SK-N-MC (cell line): ENCODE results near the gene SHOC1.
"Not testable (repeated sequence)": the region's sequence is repeated elsewhere in the genome, so short reads cannot be mapped to it uniquely, and the experiment has no call there.

Source experiments
- DNase-seq: peaks from one replicate; pipeline ENCODE4 v3.0.0-alpha.2; 2011; ENCODE audit warnings: low read depth, low spot score
- H3K27ac ChIP-seq: fragments of 200-600 bp; sonication (generic); 2 replicates; pipeline ENCODE4 v1.5.1; 2016; ENCODE audit warnings: mixed run types
- H3K36me3 ChIP-seq: fragments of 200-600 bp; sonication (generic); 2 replicates; pipeline ENCODE4 v1.6.1; 2017; ENCODE audit warnings: antibody characterized with exemption, low read length, mixed read lengths; ENCODE audit not compliant: insufficient read depth
- H3K4me3 ChIP-seq: fragments of 200-600 bp; sonication (generic); 2 replicates; pipeline ENCODE4 v1.5.1; 2016
- H3K9ac ChIP-seq: fragments of 200-600 bp; sonication (generic); 2 replicates; pipeline ENCODE4 v1.8.0; 2017; ENCODE audit warnings: mixed run types, mixed read lengths; ENCODE audit not compliant: insufficient read length
- H3K9me3 ChIP-seq: fragments of 200-600 bp; sonication (generic); 2 replicates; pipeline ENCODE4 v1.6.1; 2017; ENCODE audit warnings: low read depth, mild to moderate bottlenecking, antibody characterized with exemption, low read length, moderate library complexity, mixed read lengths
- EZH2 ChIP-seq: fragments of 200-600 bp; sonication (generic); IDR thresholded peaks from one replicate; pipeline ENCODE4 v1.6.1; 2017; ENCODE audit warnings: antibody characterized with exemption
- FOXP2 ChIP-seq: optimal IDR thresholded peaks from 2 replicates; pipeline ENCODE3; 2011; ENCODE audit warnings: mild to moderate bottlenecking, moderate library complexity; ENCODE audit not compliant: insufficient read depth; ENCODE audit errors: extremely low read length, control extremely low read depth
- POLR2AphosphoS5 ChIP-seq: IDR thresholded peaks from 2 replicates; pipeline ENCODE4 v1.6.1; 2012; ENCODE audit warnings: mild to moderate bottlenecking, low read depth, low read length, borderline replicate concordance

SHOC1 gene

DNA sequence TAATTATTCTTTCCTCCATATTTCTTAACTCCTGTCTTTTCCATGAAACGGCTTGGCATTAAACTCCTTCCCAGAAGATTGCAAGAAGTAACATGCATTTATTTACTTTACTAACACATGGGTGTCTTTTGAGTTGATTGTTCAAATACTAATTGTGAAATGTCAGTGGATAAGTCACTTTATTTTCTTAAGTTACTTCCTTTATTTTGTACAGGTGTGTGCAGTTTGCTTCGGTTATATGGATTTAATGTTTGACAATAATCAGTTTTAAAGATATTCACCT lies 761 bp upstream of the SHOC1 start:
- Histone ChIP-seq H3K4me3 (no peak overlapping the region), H3K9ac (no peak overlapping the region), H3K9me3 (no peaks in the 10 kb centered on the region), H3K36me3 (no peaks in the 10 kb centered on the region), H3K27ac (no peak overlapping the region)
- DNase-seq = no peak
- no peak for TF ChIP-seq EZH2
- TF ChIP-seq FOXP2 = no peak
- TF ChIP-seq POLR2AphosphoS5 = no peak

DNA sequence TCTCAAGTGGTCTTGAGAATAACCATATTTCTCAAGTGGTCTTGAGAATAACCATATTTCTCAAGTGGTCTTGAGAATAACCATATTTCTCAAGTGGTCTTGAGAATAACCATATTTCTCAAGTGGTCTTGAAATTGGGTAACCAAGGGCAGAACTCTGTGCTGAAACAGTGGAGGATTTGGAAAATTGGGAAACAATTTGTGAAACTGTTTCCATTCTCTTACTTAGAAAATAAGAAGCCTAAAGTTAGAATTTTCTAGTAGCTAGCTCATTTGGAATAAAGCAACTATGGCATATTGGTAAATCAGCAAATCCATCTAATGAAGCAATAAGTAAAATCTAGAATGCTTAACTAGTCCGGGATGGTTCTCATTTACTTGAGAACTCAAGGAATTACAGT lies 2.9 kb downstream of the SHOC1 start:
- DNase-seq, H3K9ac ChIP-seq, H3K36me3 ChIP-seq, H3K27ac ChIP-seq, H3K9me3 ChIP-seq, H3K4me3 ChIP-seq: not testable (repeated sequence)

DNA sequence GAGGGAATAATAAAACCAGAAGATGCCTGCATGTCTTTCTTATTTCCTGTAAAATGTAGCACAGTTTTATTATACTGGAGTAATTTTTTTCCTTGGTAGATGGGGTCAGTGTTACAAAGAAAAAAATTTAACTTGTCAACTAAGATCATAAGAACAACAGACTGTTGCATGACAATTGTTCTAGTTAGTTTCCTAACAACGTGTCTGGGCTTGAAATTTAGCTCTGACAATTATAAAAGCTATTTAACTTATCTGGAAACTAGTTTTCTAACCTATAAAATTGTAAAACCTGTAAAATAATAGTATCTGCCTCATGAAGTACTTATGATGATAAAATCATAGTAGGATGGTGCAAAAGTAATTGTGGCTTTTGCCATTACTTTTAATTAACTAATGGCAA lies 4.9 kb downstream of the SHOC1 start:
- Histone ChIP-seq H3K27ac (no peak overlapping the region), H3K36me3 (no peaks in the 10 kb centered on the region), H3K9me3 (no peaks in the 10 kb centered on the region), H3K4me3 (no peak overlapping the region), H3K9ac (no peak overlapping the region)
- no peak for TF ChIP-seq POLR2AphosphoS5
- TF ChIP-seq FOXP2 = no peak
- no peak for TF ChIP-seq EZH2
- DNase-seq = no peak

DNA sequence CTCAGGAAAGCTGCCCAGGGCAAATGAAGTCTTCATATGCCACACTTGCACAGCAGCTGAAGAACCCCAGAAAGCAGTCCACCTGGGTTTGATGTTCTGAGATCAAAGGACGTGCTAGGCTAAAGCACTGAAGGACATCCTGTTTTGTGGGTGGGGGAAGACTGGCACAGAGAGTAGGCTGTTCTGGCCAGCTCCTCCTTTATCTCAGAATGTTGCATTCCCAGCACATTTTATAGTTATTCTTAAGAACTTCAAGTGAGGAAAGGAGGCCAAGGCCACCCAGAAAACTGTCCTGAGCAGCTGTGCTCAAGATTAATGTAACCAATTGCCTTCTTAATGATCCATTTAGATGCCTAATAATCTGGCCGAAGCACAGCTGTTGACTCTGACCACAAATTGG lies 10.9 kb downstream of the SHOC1 start:
- Histone ChIP-seq H3K27ac (no peak overlapping the region), H3K9me3 (no peaks in the 10 kb centered on the region), H3K36me3 (no peaks in the 10 kb centered on the region), H3K9ac (no peak overlapping the region), H3K4me3 (no peak overlapping the region)
- no peak for DNase-seq
- TF ChIP-seq EZH2 = no peak
- no peak for TF ChIP-seq FOXP2
- no peak for TF ChIP-seq POLR2AphosphoS5

DNA sequence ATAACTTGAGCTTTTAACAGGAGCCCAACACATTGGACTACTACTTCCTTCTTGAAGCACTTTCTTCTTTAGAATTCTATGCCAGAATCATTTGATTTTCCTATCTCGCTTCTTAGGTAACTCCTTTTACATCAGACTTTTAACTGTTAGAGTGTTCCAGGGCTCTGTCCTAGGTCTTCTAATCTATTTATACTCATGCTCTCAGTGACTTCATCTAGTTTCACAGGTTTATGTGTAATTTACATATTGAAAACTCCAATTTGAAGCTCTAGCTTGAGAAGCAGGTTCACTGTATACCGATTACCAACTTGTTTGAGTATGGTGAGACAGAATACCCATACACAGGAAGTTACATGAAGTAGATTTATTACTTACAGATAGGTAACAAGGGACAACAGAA lies 11.3 kb downstream of the SHOC1 start:
- H3K9me3 ChIP-seq = no peaks in the 10 kb centered on the region
- H3K27ac ChIP-seq = no peak overlapping the region
- no peak for DNase-seq
- no peak overlapping the region for H3K4me3 ChIP-seq
- H3K9ac ChIP-seq = no peak overlapping the region
- TF ChIP-seq EZH2 (no peak), POLR2AphosphoS5 (no peak), FOXP2 (no peak)
- H3K36me3 ChIP-seq = no peaks in the 10 kb centered on the region

DNA sequence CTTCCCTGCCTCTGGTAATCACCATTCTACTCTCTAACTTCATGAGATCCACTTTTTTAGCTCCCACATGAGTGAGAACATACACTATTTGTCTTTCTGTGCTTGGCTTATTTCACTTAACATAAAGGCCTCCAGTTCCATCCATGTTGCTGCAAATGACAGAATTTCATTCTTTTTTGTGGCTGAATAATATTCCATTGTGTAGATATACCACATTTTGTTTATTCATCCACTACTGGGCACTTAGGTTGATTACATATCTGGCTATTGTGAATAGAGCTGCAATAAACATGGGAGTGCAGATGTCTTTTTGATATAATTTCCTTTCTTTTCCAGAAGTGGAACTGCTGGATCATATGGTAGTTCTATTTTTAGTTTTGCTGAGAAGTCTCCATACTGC lies 28.7 kb downstream of the SHOC1 start:
- no peak for DNase-seq
- Histone ChIP-seq H3K9me3 (no peaks in the 10 kb centered on the region), H3K27ac (no peak overlapping the region), H3K36me3 (no peaks in the 10 kb centered on the region), H3K9ac (no peak overlapping the region), H3K4me3 (no peak overlapping the region)
- no peak for TF ChIP-seq EZH2
- TF ChIP-seq FOXP2 = no peak
- no peak for TF ChIP-seq POLR2AphosphoS5

DNA sequence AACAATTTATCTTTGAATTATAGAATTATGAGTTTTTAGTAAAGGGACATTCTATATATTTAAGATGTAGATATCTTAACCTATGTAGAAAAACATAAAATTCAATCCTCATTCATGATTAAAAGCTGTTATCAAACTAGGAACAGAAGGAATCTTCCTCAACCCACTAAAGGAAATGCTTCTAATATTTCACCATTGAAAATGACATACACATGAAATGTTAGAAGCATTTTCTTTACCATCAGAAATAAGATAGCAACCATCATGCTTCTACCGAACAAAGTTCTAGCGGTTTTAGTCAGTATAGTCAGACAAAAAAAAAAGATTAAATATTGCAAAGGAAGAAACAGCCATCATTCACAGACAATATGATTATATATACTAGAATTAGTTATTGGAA lies 32.2 kb downstream of the SHOC1 start:
- H3K36me3 ChIP-seq = no peaks in the 10 kb centered on the region
- no peak overlapping the region for H3K27ac ChIP-seq
- no peaks in the 10 kb centered on the region for H3K9me3 ChIP-seq
- DNase-seq = no peak
- TF ChIP-seq EZH2 (no peak), FOXP2 (no peak), POLR2AphosphoS5 (no peak)
- H3K4me3 ChIP-seq = no peak overlapping the region
- no peak overlapping the region for H3K9ac ChIP-seq

DNA sequence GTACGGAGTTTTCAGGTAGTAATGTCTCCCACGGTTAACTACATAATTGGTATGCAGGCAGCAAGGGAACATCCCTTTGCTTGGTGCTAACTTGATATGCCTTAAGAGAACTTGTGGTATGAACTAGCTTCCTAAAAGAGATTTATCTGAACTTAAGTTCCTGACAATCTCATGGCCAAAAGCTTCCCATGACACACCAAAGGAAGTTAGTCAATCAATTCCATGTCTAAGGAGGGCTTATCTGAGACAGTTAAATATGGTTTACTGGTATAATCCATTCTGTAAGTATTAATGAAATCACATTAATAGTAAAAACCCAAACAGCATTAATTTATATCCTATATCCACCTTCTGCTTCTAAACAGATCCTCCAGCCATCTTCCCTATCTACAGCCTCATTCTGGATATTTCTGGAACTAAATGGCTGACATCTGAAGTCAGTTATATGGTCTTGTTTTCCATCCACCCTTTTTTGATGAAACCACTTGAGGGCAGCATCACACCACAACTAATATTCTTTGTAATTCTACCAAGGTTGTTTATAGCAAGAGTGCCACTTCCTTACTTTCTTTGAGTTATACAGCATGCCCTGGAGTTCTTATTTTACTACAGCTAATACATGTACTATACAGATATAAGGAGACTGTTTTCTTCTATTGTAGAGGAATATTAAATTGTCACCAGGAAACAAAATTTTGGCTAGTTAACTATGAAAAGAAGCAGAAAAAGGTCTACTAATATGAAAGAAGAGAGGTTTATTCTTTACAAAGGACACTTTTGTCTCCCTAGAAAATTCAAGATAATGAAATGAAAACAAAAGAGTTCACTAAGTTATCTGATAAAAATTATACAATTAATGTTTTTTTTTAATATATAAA lies 34.7 kb downstream of the SHOC1 start:
- H3K4me3 ChIP-seq = no peak overlapping the region
- no peaks in the 10 kb centered on the region for H3K36me3 ChIP-seq
- H3K9ac ChIP-seq = no peak overlapping the region
- H3K9me3 ChIP-seq = no peaks in the 10 kb centered on the region
- no peak for TF ChIP-seq EZH2
- no peak for TF ChIP-seq POLR2AphosphoS5
- TF ChIP-seq FOXP2 = no peak
- peak; percentile 83 for DNase-seq
- no peak overlapping the region for H3K27ac ChIP-seq

DNA sequence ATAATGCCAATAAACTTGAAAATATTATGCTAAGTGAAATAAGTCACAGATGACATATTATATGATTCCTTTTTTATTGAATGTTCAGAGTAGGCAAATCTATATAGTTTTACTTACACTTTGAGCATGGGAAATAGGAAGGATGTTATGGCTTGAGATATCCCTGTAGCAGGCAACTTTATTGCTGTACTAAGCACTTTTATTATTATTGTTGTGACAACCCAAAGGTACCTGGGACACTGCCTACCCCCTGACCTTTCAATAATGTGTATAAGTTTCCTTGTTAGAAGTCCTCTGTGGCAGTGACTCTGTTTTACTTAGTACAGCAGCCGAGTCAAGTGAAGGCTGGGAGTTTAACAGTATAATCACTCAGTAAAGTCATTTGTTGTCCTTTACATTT lies 39.9 kb downstream of the SHOC1 start:
- TF ChIP-seq POLR2AphosphoS5 (no peak), EZH2 (no peak), FOXP2 (no peak)
- H3K27ac ChIP-seq = no peak overlapping the region
- no peaks in the 10 kb centered on the region for H3K36me3 ChIP-seq
- H3K9me3 ChIP-seq = peaks cover 4% of the 10 kb centered on the region; the same call in 1 of the 2 replicates
- DNase-seq = no peak
- H3K4me3 ChIP-seq = no peak overlapping the region
- H3K9ac ChIP-seq = no peak overlapping the region
